ENCODE measurements around the gene PTGES2.
A peak's percentile ranks its signal among the peaks of the same experiment; 100 is the strongest.
"Not testable (repeated sequence)": the region's sequence is repeated elsewhere in the genome, so short reads cannot be mapped to it uniquely, and the experiment has no call there.

PTGES2 gene

GRCh38 chr9:128118472-128118857 lies 9.1 kb downstream of the PTGES2 start:
- no peak for DNase-seq

- peak; percentile 100 for DNase-seq
These were observed 9.7 kb downstream of the PTGES2 start for GRCh38 chr9:128117613-128118471.

DNA sequence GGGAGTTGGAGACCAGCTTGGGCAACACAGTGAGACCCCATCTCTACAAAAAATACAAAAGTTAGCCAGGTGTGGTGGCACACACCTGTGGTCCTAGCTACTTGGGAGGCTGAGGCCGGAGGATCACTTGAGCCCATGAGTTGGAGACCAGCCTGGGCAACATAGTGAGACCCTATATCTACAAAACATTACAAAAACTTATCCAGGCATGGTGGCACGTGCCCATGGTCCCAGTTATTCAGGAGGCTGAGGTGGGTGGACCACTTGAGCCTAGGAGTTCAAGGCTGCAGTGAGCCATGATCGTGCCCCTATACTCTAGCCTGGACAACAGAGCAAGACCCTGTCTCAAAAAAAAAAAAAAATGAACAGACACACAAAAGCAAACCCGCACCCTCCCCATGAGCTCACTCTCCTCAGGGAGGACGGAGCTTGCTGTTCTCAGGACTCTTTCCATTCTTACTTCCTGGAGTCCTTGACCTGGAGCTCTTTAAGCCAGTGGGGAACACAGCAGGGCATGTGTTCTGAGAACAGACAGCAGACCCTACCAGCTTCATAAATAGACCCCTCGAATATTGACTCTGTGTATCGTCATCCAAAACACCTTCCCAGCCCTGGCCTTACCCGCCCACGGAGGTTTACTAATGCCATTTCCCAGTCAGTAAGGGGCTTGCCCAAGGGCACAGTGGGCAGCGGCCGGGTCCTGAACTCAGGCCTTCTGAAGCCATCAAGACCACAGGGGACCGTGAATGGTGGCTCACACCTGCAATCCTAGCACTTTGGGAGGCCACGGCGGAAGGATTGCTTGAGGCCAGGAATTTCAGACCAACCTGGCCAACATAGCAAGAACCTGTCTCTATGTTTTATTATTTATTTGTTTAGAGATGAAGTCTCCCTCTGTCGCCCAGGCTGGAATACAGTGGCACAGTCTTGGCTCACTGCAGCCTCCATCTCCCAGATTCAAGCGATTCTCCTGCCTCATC lies 11.1 kb downstream of the PTGES2 start:
- no peak for DNase-seq

- DNase-seq = no peak
These were observed 12.1 kb downstream of the PTGES2 start for GRCh38 chr9:128115187-128116103.

DNA sequence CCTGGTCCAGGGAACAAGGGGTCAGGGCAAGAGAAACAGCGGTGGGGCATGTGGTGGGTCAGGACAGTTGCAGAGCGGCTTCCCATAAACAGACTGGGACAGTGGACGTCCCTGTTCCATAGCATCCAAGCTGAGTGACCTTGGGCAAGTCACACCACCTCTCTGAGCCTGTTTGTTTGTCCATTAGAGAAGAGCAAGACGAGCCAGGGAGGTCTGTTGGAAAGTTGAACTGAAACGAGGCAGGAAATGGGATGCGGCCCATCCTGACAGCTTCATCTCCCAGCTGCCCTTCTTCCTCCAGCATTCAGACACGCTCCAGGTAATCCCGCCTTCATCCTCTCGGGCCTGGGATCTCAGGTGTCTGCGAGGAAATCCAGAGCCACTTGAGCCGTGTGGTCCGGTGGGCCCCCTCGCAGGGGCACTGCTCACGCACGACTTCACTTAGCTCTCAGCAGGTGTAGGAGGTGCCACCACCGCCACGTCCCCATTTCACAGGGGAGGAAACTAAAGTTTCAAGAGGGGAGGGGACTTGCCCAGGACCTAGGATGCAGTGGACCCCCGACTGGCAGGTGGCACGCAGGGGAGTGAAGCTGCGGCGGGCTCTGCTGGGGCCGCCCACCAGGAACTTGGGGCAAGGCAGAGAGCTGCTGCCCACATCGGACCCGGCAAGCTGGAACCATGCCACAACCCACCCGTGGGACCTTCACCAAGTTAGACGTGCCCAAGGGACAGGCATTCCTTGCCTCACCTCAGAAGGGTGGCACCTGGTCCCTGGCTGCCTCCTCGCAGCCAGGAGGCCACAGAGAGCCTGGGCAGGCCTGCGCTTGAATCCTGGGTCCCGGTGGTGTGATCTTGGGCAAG lies 13.0 kb downstream of the PTGES2 start:
- DNase-seq = no peak

DNA sequence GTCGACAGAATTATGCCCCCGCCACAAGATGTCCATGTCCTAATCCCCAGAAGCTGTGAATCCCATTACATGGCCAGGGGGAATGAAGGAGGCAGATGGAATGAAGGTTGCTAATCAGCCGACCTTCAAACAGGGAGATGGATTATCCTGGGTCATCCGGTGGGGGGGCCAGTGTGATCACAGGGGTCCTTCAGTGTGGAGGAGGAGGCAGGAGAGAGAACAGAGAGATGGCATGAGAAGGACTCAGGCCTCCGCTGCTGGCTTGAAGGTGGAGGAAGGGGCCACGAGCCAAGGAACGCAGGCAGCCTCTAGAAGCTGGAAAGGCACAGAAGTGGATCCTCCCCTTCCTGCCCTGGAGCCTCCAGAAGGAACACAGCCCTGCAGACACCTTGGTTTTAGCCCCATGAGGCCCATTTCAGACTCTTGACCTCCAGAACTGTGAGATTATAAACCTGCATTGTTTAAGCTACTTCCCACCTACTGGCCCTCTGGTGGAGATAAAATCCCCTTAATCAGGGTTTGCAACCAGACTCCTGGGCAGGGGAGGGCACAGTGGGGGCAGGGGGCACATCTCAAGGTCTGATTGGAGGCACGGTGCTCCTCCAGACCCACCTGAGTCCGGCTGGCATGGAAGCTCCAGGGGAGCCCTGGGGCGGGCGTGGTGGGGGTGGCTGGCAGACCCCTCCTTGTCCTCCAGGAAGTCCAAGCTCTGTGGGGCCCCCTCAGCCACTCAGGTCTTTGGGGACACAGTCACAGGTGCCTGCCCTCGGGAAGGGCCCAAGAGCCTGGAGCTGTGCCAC lies 13.8 kb downstream of the PTGES2 start:
- DNase-seq = no peak

GRCh38 chr9:128111726-128112125 lies 15.8 kb downstream of the PTGES2 start:
- not testable (repeated sequence) for DNase-seq

DNA sequence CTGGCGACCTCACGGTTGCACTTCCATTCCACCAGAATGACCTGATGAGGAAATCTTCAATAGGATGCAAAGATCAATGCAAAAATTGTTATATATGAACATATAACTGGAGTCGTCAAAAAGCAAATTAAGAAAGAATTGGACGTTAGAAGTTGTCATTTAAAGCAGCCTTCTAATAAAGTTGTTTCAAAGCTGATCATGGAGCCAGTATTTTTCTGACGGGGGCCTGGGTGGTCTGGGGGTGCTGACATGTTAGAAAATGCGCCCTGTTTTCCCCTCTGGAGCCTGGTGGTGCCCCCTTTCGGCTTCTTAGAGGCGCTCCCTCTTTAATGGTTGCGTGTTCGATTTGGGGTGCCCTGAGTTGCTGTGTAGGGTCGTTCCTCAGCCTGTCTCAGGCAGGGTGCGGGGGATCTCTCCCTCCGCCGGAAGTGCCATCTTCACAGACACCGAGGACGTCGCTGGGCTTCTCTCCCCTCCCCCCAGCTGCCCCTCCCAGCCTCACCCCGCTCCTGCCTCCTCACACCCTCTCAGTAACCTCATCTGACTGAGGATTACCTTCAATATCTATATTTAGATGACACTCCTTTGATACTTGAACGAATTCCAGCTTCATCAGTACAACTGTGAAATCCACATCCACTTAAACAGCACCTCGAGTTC lies 18.3 kb downstream of the PTGES2 start:
- DNase-seq = no peak

DNA sequence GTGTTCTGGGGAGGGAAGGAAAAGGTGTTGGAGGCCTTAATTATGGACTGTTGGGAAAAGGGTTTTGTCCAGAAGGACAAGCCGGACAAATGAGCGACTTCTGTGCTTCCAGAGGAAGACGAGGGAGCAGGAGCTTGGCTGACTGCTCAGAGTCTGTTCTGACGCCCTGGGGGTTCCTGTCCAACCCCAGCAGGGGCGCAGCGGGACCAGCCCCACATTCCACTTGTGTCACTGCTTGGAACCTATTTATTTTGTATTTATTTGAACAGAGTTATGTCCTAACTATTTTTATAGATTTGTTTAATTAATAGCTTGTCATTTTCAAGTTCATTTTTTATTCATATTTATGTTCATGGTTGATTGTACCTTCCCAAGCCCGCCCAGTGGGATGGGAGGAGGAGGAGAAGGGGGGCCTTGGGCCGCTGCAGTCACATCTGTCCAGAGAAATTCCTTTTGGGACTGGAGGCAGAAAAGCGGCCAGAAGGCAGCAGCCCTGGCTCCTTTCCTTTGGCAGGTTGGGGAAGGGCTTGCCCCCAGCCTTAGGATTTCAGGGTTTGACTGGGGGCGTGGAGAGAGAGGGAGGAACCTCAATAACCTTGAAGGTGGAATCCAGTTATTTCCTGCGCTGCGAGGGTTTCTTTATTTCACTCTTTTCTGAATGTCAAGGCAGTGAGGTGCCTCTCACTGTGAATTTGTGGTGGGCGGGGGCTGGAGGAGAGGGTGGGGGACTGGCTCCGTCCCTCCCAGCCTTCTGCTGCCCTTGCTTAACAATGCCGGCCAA lies 19.1 kb downstream of the PTGES2 start:
- no peak for DNase-seq

- no peak for DNase-seq
These were observed 19.9 kb downstream of the PTGES2 start for GRCh38 chr9:128107468-128108268.

- DNase-seq = no peak
These were observed 20.5 kb downstream of the PTGES2 start for GRCh38 chr9:128106940-128107467.

GRCh38 chr9:128106181-128106939 lies 21.2 kb downstream of the PTGES2 start:
- DNase-seq = no peak

GRCh38 chr9:128105538-128106175 lies 21.9 kb downstream of the PTGES2 start:
- DNase-seq = no peak

DNA sequence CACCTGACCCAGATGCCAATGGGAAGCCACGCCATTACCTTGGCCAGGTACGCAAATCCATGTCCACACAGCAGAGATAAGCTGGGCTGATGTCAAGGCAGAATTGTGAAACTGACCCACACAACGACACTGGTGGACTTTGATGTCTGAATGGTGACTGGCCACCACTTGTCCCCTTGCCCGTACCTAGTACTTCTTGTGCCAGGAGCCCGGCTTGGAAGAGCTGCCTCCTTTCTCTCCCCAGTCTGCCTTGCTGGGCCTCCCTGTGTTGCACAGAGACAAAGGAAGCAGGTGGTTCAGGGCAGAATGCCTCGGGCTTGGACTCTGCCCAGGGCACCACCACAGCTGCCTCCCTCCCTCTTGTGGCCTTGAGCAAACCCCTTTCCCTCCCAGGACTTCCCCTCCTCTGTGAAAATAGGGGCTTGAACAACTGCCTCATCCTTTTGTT lies 23.3 kb downstream of the PTGES2 start:
- DNase-seq = no peak

GRCh38 chr9:128103589-128103962 lies 24.0 kb downstream of the PTGES2 start:
- DNase-seq = no peak

- DNase-seq = no peak
These were observed 24.5 kb downstream of the PTGES2 start for GRCh38 chr9:128102861-128103588.

Measured in stimulated activated CD4-positive, alpha-beta T cell treated with anti-CD3 and anti-CD28 coated beads, Interleukin-2, amount 100 ng/mL, for 48 hours (primary cell).